Fibroblast of skin of left biceps (primary cell): Measurements from ENCODE around the gene DES.

Experiments used
- DNase-seq, 2 experiments: peaks; one replicate each; pipeline ENCODE4 v3.0.0-alpha.2; 2013; ENCODE audit warnings: low read depth in 2 of 2

DES gene

GRCh38 chr2:219453671-219454590 is 35.8 kb downstream of the DES start:
- DNase-seq: peak; percentile 86

DNA sequence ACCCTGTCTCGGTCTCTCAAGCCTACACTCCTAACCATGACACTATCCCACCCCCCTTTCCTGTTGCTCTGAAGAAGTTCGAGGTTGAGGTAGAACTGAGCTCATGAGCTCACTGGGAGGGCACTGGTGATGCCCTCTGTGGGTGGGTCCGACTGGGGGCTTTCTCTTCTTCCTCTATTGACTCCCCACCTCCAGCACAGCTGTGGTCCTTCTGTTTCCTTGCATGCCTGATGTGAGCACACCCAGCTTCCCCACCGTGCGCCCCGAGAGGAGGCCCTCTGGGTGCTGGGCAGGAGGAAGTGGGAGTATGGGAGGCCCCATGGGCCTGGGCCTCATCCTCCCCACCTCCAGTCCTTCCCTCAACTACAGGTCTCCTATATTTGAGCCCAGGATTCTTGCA is 37.4 kb downstream of the DES start:
- no peak for DNase-seq

DNA sequence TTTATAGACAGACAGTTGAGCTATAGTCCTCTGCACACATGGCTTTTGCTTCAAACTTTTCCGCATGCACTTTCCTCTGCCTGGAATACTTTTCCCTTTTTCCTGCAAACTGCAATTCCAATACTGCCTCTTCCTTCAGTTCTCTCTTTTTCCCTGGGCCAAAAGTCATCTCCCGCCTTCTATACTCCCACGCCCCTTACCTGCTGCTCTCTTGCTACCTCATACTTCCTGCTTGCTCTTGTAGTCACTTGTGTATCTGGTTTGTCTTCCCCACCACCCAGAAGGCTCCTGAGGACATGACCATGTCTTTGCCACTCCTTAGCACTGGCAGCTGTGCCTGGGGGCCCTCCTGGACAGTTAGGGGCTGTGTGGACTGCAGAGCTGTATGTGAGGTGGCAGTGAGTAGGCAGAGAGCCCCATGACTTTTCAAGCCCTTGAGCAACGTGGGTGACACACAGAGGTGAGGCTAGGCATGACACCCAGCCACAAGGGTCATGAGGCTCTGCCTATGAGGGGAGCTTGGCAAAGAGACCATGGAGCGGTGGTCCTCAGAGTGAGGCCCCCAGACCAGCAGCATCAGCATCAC is 39.7 kb downstream of the DES start:
- no peak for DNase-seq

- no peak for DNase-seq
Measured at GRCh38 chr2:219458996-219459395, 40.8 kb downstream of the DES start.

DNA sequence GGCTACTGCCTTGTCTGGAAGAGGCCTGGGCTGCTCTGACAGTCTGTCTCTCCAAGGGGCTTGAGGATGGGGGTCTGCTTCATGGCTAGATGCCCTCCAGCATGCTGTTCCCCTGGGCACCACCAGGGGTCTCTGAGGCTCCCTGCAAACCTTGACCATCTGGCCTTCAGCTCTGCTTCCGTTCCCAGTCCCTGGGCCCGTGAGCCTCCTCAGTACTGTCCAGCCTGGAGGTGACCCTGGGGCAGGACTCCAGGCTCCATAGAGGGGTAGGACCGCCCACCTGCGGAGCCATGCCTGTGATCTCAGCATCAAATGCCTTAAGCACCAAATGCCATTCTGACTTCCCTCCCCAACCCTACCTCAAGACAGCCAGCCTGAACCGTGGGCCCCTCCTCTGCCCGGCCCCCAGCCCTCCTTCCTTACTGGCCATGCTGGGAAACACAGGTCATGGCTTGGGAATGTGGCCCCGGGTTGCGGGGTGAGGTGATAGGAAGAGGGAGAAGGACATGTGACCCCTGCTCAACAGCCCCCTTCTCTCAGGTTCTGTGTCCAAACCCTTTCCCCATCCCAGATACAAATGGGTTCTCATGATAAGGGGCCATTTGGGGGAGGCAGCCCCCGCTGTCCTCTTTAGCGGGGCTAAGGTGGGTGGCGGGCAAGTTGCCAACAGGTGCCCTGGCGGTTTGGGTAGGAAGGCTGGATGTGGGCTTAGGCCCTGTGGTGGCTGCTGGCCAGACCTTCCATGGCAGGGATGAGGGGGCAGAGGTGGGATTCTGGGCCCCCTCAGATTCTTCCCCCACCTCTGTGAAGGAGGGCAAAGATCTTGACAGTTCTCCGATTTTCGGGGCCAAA is 41.5 kb downstream of the DES start:
- DNase-seq: no peak

DNA sequence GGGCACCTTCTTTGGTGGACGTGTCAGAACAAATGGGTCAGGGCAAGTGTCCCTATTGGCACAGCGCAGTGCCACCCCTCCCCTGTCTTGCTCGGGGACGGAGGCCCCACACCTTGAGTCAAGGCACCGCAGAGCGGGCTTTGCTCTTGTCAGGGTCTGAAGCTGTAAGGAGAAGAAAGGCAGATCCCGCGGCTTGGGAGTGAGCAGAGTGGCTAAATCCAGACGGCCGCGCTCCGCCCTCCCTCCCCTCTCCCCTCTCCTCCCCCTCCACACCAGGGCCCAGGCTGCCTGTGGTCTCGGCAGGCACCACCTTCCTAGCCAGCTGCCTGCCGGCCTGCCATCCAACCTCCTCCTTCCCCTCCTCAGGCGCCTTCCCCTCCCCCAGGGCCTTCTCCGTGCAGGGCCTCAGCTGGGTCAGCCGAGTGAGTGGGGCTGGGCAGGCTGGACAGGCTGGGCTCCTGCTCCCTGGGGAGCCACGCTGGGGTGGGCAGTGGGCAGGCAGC is 42.3 kb downstream of the DES start:
- peak in 1 of 2 experiments; percentile 31 for DNase-seq

DNA sequence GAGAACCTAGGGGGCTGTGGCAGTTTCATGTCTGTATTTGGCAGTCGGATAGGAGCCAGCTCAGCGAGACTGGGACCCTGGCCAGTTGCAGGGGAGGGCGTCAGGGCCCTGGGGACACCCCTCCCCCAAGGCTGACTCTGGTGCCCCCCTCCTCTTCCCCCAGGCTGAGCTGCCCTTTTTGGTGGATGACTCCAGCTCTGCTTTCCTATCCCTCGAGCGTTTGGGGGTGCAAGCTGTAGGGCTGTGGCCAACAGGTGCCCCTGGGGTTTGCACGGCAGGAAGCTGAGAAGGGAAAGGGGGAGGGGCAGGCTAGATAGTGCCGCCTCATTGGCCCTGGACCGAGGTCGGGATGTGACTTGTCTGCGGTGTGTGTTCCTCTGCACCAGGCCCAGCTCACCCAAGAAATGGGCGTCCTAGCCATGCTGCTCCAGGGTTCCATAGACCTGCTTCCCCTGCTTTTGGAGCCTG is 42.9 kb downstream of the DES start:
- DNase-seq: no peak

DNA sequence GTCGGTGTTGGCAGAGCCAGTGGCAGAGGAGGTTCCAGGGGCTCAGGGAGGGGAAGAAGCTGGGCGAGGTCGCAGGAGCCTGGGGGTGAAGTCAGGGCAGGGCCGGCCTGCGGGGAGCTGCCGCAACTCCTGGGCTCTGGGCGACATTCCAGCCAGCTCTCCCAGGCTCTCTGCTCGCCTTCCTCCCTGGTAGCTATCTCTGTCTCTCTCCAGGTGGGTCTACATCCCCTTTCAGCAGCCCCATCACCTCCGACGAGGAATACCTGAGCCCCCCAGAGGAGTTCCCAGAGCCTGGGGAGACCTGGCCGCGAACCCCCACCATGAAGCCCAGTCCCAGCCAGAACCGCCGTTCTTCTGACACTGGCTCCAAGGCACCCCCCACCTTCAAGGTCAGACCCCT is 43.5 kb downstream of the DES start:
- no peak for DNase-seq

GRCh38 chr2:219462349-219462748 is 44.2 kb downstream of the DES start:
- no peak for DNase-seq

DNA sequence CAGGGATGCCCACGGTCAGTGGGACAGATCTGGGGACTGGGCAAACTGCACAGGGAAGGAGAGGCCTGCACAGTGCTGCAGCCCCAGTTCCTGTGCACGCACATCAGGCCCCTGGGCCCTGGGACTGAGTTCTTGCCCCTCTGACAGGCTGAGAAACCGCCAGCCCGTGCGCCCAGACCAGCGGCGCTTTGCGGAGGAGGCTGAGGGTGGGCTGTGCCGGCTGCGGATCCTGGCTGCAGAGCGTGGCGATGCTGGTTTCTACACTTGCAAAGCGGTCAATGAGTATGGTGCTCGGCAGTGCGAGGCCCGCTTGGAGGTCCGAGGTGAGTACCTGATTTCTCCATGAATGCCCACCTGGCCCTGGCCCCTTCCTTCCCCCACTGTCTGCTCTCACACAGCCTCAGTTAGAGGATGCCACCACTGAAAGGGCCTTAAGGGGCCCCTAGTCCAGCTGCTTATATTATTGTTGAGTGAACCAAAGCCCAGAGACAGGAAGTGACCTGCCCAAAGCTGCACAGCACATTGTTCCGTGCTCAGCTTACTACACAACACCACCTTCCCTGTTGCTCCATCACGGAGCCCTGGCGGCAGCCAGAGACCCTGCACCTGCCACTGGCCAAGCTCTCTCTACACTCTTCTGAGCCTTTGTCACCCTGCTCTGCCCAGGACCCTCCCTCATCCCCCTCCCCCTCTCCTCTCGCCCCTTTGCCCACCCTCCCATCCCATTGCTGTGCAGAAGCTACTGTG is 46.3 kb downstream of the DES start:
- no peak for DNase-seq

DNA sequence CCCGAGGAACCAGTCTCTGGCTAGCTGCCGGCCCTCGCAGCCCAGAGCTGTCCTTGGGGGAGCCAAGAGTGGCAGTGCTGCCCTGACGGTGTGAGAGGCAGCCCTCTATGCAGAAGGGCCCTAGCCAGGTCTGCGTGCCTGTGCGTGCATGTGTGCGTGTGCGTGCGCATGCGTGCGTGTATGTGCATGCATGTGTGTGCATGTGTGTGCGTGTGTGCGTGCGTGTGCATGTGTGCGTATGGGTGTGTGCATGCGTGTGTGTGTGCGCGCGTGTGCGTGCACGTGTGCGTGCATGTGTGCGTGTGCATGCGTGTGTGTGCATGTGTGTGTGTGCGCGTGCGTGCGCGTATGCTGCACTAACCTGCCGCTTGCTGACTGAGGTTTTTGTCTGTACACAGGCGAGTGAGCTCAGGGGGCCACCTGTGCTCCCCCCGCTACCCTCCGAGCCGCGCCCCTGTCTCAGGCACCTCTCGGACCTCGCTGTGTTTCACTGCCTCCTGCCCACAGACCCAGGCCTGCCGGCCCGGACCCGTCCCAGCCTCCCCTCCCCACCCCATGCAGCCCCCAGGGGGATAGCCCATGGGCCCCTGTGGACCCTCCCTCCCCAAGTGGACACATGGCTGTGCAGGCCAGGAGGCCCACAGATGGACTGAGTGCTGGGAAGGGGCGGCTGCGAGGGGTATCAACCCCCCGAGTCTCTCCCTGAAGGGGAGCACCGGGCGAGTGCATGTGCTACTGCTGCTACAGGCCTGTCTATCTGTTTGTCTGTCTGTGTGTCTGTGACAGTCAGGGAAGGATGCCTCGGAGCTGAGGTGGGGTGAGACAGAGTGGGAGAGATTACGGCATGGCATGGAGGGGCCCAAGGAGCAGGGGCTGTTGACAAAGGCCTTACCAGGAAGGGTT is 47.7 kb downstream of the DES start:
- DNase-seq: no peak

DNA sequence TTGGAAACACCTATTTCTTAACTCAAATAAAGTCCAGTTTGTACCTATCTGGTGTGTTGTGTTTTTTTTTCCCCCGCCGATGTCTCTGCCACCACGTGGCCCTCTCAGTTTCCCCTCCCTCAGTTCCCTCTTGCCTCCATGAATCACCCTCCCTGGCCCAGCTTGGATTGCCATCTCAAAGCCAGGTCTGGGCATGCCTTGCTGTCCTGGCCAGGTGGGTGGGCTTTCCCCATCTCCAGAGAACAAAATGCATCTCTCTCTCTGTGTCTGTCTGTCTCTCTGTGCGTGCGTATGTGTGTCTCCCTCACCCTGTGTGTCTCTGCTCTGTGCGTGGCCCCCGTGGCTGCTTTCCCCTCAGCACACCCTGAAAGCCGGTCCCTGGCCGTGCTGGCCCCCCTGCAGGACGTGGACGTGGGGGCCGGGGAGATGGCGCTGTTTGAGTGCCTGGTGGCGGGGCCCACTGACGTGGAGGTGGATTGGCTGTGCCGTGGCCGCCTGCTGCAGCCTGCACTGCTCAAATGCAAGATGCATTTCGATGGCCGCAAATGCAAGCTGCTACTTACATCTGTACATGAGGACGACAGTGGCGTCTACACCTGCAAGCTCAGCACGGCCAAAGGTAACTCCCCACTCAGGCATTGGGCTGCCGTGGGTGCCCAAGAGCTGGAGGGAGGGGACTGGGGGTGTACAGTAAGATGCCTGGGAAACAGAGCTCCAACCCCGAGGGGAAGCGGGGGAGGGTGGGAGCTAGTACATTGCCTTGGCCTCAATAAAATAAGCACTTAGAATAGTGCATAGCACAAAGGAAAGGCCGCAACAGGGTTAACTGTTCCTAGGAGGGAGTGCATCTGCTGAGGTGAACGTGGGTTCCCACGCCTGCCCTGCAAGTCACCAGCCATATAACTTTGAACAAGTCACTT is 48.9 kb downstream of the DES start:
- no peak for DNase-seq

- no peak for DNase-seq
Measured at GRCh38 chr2:219467736-219468075, 49.5 kb downstream of the DES start.

GRCh38 chr2:219468410-219469185 is 50.4 kb downstream of the DES start:
- no peak for DNase-seq

GRCh38 chr2:219469186-219469724 is 51.1 kb downstream of the DES start:
- DNase-seq: no peak

- no peak for DNase-seq
Measured at GRCh38 chr2:219470429-219470828, 52.3 kb downstream of the DES start.

GRCh38 chr2:219471476-219472371 is 53.5 kb downstream of the DES start:
- no peak for DNase-seq
